GM15510 (cell line): ENCODE data around the gene KRTAP4-2.

ENCODE experiments used
- POLR2A ChIP-seq: IDR thresholded peaks from 3 replicates; pipeline ENCODE4 v1.6.1; 2011; ENCODE audit warnings: borderline replicate concordance; ENCODE audit not compliant: insufficient read length; ENCODE audit errors: extremely low read depth

The KRTAP4-2 gene

DNA sequence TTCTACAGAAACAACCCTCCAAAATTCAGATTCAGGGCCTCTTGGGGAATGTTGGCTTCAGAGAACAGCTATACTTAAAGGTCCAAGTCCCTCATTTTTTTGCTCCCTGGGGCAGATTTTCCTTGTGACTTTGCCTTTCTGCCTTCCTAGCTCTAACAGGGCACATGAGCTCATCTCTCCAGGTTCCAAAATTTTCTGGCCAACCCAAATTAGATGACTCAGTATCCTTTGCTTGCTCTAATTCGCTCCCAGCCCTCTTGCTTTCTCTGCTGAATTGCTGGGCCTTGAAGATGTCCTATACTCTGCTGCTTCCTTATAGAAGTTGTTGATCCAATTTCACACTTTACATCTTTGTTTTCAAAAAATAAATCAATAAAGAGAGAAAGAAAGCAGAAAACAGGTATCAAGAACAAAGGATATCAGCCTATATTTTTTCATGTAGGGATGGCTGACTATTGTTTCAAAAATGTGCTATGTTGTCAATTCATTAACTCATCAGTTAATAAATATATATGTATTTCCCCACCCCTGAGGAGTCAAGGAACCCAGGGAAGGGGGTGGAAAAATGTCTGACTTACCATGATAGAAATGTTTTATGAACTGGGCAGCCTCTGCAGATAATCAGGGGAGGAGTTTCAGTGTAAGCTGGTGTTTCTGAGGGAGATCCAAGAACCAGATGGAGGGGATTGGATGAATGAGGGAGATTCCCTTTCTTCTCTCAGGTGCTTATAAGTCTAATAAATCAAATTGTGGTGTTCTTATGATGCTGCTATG lies 1.0 kb upstream of the KRTAP4-2 start:
- TF ChIP-seq POLR2A: no peak

DNA sequence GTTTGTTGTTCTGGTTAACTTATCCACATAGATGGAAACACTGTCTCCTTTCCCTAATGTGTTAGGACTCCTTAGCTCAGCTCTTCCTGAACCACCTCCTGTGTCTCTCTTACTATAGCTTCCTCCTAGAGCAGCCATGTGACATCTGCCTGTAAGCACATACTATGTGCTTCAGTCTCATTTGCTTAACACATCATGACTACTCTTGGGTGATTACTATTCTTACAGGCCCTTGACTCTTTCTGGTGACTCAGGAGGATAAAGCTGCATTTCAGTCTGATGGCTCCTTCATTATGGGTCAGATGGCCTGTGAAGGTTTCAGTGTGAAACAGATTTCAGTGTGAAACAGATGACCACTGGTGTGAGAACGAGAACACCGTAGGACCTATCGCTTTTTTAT lies 320 bp upstream of the KRTAP4-2 start:
- TF ChIP-seq POLR2A: no peak

DNA sequence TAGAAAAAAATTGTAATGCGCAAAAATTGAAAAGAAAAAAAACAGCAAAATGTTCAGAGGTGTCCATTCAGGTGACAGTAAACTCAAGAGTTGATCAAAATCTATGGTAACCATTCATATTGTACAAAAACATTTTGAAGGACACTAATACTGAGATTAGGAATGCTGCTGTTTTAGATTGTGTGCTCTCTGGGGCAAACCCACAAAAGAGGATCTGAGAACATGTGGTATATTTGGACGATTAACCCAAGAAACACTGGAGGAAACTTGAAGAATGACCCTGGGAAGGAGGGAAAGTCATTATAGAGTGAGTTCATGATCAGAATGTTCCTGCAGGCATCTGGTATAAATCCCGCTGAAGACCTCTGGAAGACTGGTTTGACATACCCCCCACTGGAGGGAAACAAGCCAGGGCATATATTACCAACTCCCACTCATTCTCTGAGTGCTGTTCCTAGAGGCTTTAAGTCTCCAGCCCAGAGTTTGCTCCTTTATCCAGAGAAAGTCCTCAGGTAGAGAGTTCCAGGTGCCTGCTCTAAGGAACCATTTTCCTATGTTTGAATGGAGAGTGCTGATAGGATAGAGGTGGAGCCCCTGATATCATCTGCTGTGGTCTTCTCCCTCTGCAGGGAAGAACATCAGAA lies 1.2 kb downstream of the KRTAP4-2 start:
- no peak for TF ChIP-seq POLR2A

DNA sequence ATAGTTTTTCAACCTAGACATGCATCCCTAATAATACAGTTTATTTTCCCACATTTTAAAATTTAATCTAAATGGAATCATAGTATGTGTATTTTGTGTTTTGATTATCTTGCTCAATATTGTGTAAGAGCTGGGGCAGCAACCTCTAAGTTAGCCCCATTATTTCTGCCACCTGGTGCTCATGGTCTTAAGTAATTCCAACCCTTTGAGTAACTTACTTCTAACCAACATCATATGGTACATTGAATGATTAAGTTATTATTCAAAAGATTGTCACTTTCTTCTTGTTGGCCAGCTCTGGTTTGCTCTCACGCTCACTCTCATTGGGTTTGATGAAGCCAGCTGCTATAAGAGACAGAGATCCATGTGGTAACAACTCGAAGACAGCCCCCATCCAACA lies 6.1 kb downstream of the KRTAP4-2 start:
- no peak for TF ChIP-seq POLR2A

DNA sequence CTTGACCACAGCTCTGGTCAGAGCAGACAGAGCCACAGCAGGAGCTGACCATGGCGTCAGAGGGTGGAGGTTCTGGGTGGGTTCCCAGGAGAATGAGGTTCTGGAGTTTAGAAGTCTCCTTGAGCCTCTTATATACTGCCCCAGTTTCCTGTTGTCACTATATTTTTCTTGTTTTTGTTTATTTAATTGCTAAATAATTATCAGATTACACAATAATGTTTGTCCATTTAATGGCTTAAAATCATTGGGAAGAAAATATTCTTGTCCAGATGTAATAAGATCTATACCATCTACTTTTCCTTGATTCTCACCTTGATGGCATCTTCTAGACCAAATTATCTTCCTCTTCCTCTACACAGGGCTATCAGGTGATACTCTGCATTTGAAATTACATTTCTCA lies 9.9 kb downstream of the KRTAP4-2 start, which contains the start of gene KRTAP4-3:
Gene KRTAP4-3, minus strand, starts transcription at position 101 of the 400 bp plus-strand sequence. Its CDS starts 49 bp downstream, at position 52.
- no peak for TF ChIP-seq POLR2A

DNA sequence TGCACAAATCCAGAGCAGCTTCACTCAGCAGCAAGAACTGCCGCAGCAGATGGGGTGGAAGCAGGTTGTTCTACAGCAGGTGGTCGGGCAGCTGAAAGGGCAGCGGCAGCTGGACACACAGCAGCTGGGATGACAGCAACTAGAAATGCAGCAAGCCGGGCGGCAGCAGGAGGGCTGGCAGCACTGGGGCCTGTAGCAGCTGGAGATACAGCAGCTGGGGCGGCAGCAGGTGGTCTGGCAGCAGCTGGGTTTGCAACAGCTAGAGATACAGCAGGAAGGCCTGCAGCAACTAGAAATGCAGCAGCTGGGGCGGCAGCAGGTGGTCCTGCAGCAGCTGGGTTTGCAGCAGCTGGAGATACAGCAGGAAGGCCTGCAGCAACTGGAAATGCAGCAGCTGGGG lies 10.5 kb downstream of the KRTAP4-2 start:
- no peak for TF ChIP-seq POLR2A

DNA sequence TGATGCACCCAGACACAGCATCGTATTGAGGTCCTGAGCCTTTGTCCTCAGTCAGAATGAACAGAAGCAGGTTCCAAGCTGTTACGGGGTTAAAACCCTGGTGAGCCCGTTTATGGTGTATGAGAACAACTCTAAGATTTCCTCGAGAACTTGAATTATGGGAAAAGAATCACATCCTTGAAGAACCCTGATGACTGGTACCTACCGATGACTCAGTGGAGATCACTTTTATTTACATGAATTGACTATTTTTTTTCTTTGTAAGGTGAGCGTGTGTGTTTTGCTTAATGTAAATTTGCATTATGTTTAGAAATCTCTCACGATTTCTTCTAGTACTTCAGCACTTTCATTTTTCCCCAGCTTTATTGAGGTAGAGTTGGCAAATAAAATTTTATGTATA lies 14.2 kb downstream of the KRTAP4-2 start:
- TF ChIP-seq POLR2A: no peak

DNA sequence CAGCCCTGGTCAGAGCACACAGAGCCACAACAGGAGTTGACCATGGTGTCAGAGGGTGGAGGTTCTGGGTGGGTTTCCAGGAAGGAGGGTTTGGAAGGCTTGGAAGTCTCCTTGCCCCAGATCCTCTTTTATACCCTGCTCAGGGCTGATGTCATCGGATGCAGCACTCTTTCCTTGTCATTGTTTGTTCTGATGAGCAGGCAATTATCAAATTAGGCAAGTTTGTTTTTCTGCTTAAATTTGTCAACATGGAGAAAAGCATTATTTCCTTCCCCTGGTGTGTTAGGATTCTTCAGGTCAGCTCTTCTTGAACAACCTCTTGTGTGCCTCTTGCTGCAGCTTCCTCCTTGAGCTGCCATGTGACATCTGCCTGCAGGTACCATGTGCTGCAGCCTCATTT lies 17.4 kb downstream of the KRTAP4-2 start, which contains the start of gene KRTAP4-4:
Gene KRTAP4-4, minus strand, starts transcription at position 101 of the 400 bp plus-strand sequence. Its CDS starts 57 bp downstream, at position 44.
- TF ChIP-seq POLR2A: no peak

DNA sequence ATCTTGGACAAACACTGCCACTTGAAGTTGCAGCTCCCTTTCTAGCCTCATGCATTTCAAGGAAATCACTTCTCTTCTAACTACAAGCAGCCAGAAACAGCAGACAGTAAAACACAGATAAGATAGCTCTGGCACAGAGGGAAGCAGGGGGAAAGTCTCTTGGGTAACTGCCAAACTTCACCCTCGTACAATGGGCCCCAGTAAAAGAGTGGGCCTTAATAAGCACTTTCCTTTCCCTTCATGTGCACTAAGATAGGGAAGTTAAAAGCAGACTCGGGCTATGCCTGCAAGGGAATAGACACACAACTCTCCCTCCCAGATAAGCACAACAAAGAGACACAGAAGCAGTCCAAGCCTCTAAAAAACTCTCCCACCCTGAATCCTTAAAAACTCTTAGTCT lies 24.2 kb downstream of the KRTAP4-2 start:
- no peak for TF ChIP-seq POLR2A

DNA sequence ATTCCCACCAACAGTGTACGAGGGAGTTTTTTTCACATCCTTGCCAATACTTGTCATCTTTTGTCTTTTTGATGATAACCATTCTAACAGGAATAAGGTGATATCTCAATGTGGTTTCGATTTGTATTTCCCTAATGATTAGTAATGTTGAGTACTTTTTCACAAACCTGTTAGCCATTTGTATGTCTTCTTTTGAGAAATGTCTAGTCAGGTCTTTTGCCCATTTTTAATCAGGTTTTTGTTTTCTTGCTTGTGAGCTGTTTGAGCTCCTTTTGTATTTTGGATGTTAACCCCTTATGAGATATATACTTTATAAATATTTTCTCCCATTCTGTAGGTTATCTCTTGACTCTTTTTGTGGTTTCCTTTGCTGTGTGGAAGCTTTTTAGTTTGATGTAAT lies 26.5 kb downstream of the KRTAP4-2 start:
- no peak for TF ChIP-seq POLR2A

DNA sequence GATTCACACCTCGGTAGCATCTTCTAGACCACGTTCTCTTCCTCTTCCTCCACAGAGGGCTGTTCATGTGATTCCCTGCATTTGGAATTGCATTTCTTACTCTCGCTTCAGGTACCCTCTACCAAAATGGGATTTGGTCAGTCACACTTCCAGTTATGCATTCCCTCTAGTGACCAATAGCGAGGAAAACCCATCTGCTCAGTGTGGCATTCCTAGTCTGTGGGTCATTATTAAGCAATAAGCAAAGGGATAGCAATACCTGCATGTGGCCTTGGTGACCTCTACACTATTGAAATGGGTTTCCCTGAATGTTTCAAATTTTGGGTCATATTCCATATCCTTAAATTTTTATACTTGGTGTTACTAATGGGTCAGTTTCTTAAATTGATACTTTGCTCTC lies 28.0 kb downstream of the KRTAP4-2 start:
- no peak for TF ChIP-seq POLR2A

DNA sequence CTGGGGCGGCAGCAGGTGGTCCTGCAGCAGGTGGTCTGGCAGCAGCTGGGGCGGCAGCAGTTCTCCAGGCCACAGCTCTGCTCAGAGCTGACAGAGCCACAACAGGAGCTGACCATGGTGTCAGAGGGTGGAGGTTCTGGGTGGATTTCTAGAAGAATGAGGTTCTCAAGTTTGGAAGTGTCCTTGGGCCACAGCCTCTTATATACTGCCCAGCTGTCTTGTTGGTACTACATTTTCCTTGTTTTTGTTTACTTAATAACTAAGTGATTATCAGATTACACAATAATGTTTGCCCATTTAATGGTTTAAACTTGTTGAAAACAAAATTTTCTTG lies 28.4 kb downstream of the KRTAP4-2 start, which contains the start of gene KRTAP4-5:
Gene KRTAP4-5, minus strand, starts transcription at position 174 of the 334 bp plus-strand sequence. Its CDS starts 58 bp downstream, at position 116.
- TF ChIP-seq POLR2A: no peak

DNA sequence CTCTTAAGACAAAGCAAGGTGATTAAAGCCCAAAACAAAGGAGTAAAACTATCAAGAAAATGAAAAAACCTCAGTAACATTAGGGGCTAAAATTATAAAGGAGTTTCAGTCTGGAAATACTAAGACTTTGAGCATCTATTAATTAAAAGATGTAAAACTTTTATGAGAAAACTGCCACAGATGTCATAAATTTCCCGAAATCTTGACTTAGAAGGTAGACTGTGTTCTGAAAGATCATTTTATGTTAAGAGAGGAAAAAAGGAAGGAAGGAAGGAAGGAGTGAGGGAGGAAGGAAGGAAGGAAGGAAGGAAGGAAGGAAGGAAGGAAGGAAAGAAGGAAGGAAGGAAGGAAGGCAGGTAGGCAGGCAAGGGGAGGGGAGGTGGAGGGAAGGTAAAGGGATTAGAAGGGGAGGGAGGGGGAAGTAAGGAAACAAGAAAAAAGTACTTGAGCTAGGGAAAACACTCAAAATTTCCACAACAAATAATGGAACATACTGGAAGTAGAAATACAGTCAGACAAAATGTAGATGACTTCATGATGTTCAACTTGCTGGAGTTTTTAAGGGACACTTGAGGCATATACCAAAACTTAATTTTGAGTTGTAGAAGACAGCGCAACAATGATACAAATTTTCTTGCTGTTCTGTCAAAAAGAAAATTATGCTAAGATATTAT lies 30.4 kb downstream of the KRTAP4-2 start:
- TF ChIP-seq POLR2A: no peak

DNA sequence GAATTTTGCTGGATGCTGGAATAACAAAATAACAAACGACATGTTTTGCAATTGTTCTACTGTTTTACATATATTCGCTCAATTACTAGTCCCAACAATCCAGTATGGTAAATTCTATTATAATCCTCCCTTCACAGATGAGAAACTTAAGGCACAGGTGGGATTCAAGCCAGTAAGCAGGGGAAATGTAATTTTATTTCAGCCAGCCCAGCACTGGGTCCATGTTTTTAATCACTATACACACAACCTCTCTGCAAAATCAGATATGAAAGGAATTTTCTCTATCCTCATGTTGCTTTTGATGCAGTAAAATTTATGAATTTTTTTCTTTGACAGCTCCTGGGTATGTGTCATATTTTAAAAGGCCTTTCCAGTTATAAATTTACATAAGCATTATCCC lies 32.8 kb downstream of the KRTAP4-2 start:
- no peak for TF ChIP-seq POLR2A

DNA sequence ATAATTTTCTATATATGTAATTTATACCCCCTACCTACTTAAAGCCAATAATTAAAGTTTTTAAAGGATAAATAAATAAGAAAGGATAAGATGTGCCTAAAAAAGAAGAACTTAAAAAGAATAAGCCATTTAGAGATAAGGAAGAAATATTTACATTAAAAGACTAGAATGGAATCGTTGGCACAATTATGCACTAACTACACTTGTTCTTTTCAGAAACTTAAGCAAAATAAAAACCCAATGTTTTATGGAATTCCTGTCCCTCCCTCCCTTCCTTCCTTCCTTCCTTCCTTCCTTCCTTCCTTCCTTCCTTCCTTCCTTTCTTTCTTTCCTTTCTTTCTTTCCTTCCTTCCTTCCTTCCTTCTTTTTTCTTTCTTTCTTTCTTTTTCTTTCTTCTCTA lies 33.2 kb downstream of the KRTAP4-2 start:
- no peak for TF ChIP-seq POLR2A
